Right forelimb (tissue), 1 donor: ENCODE results near the gene PDGFRB.

Experiments used
- DNase-seq: peaks from one replicate; pipeline ENCODE4 v3.0.0-alpha.2; 2018

Gene PDGFRB

DNA sequence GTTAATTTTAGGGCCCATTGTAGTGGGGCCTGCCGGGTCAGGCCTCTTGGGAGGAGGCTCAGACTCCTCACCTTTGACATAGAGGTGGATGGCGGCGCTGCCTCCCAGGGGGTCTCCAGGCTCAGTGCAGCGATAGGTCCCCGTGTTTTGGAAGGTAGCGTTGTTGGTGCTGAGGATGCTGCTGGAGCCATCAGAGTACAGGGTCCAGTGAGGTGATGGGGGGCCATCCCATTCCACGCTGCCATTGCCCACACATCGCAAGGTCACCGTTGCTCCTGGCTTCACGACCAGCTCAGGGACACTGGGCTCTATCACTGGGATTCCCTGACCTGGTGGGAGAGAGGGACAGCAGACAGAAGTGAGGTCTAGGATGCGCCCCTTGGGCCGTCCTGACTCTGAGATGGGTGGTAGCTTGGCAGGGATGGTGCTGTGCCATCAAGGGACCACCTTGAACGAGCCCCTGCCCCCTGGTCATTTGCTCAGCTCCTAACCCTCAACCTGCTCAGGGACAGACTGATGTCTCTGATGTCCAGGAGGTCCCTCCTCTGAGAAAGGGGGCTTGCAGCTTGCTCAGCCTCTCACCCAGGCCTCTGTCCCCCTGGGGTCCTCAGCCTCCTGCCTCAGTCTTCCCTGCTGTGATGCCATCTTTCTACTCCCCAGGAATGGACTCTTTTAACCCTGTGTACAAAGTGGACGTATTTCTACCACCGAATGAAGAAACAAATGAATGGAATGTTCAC lies 74.8 kb downstream of the PDGFRB start:
- no peak for DNase-seq

DNA sequence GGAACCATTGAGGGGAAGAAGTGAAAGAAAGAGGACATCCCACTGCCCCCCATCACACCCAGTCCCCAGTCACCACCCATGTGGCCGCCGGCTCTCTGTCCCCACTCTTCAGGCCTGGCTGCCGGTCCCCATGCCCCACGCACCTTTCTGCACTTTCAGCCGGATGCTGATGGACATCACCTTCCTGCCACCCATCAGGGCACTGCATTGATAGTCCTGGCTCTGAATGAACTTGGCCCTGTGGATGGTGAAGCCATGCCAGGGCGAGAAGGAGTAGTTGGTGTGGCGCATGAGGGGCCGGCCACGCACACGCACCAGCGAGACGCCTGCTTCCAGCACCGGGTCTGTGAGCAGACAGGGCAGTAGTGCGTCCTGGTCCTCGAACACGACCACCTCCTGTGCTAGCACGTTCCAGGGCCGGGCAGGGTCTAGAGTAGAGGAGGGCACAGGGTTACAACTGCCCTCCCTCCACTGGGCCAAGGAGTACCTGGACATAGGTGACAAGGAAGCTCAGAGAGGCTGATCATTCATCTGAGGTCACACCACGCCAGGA lies 75.7 kb downstream of the PDGFRB start:
- DNase-seq = peak; percentile 23

DNA sequence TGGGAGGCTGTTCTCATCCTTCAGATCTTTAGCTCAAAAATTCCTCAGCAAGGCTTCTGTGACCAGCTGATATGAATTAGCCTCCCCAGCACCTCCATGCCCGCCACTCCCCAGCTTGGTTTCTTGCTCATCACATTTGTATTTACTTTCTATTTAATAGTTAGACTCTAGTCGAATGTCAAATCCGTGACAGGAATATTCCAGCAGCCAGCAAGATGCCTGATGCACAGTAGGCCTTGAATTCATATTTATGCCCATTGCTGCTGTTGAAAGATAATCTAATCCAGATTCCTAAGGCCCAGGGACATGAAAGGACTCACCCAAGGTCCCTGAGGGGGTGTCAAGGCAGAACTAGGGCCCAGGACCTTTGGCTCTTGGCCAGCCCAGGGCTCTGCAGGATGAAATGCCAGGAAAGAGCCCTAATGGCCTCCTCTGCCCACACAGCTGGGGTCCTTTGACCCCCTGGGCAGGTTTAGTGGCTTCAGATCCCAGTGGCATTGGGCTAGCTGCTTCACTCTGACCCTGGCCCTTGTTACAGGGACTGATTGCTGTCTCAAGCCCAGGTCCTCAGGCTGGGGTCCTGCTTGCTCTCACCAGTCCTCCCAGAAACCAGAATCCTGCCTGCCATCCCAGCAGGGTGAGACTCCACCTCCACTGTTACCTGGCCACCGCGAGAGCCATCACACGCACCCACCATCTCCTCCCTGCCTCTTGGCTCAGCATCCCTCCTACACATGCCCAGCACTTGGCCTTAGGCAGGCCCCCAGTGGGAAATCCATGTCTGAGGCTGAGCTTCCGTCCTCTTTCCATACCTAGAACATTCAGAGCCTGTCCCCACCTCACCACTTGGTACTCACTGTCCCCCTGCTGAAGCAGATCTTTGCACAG lies 76.6 kb downstream of the PDGFRB start:
- DNase-seq = peak; percentile 19

- DNase-seq = no peak
Observed at GRCh38 chr5:150077996-150078801, 77.4 kb downstream of the PDGFRB start.

GRCh38 chr5:150077060-150077459 lies 78.6 kb downstream of the PDGFRB start:
- DNase-seq = no peak

DNA sequence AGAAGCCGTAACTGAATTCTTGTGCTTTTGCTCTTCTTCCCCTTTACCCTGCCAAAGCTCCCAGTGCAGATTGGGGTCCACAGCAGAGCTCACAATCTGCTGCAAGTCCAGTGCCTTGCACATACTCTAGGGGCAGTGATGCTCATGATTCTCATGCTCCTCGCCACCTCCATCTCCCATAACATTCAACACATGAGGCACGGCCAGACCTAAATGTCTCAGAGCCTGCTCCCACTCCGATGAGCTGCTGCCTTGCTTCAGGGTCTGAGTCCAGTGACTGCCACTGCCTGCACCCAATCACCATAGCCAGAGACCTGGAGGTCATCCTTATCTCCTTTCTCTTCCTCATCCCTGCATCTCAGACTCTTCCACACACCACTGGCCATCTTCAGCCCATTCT lies 79.8 kb downstream of the PDGFRB start:
- DNase-seq = peak; percentile 27

DNA sequence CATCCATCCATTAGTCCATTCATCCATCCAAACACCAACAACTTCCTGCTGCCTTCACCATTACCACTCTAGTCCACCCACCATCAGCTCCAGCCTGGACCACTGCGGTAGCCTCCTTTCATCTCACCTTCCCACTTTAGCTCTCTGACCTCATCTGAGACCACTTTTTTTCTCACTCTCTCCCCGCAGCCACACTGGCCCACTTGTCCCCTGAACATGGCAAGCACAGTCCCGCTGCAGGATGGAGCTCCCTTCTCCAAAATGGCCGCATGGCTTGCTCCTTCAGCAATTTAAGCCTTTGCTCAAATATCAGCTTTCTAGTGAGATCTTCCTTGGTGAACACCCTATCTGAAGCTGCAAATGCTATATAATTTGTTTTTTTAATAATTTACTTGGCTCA lies 80.4 kb downstream of the PDGFRB start:
- DNase-seq = peak; percentile 28

DNA sequence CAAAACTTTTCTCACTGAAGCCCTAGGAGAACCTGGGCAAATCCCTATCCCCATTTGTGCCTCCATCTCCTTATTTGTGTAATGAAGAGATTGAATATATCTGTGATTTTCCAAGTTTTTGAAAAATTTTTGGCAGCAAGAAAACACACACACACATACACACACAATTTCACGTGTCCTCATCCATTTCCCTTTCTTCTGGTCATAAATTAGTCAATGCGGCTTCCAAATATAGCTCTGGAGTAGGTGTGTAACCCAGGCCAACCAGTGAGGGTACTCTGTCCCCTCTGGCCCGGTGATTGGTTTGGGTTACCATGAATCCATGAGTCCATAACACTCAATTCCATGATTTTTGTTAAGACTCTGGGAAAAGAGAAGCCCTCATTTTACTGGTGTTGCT lies 82.0 kb downstream of the PDGFRB start:
- DNase-seq = no peak

DNA sequence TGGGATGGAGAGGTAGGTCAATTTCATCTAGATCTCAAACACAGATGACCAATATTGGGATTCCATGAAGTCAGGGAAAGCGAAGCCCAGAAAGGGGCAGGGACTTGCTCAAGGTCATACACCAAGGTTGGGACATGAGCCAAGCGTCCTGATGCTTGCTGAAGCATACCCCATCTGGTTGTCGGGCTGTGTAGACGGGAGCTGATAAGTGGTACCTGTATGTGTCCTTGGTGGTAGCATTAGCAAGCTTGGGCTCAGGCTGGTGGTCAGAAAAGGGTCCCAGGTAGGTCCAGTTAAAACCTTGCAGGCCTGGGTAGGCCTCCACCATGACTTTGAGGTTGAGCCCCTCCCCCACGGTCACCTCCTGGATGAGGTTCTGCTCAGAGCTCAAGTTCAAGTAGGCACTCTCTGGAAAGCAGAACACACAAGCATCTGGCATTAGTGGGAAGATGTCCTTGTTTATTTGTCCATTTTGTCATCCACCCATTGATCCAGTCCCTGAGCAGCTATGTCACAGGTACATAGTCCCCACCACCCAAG lies 82.5 kb downstream of the PDGFRB start:
- peak; percentile 15 for DNase-seq

- no peak for DNase-seq
Observed at GRCh38 chr5:150070821-150071220, 84.8 kb downstream of the PDGFRB start.

- peak; percentile 39 for DNase-seq
Observed at GRCh38 chr5:150069672-150070627, 85.7 kb downstream of the PDGFRB start.

GRCh38 chr5:150068961-150069645 lies 86.5 kb downstream of the PDGFRB start:
- peak; percentile 38 for DNase-seq

GRCh38 chr5:150068472-150068871 lies 87.2 kb downstream of the PDGFRB start:
- peak; percentile 27 for DNase-seq

DNA sequence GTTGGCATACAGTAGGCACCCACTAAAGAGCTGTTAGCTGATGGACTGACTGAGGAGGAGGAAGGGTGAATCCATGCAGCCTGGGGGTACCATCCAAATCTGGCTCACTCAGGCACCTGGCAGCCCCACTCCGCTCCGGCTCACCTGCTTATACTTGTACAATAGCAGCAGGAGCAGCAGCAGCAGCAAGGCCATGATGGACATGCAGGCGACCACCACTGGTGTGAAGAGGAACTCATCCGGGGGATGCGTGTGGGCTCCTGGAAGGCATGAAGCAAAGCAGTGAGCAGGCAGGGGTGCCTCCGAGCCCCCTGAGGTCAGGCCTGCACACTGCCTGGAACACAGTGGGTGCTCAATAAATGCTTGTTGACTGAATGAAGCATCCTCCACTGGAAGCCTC lies 87.6 kb downstream of the PDGFRB start:
- no peak for DNase-seq

GRCh38 chr5:150067405-150067960 lies 88.2 kb downstream of the PDGFRB start:
- DNase-seq = no peak

- no peak for DNase-seq
Observed at GRCh38 chr5:150066901-150067396, 88.7 kb downstream of the PDGFRB start.

DNA sequence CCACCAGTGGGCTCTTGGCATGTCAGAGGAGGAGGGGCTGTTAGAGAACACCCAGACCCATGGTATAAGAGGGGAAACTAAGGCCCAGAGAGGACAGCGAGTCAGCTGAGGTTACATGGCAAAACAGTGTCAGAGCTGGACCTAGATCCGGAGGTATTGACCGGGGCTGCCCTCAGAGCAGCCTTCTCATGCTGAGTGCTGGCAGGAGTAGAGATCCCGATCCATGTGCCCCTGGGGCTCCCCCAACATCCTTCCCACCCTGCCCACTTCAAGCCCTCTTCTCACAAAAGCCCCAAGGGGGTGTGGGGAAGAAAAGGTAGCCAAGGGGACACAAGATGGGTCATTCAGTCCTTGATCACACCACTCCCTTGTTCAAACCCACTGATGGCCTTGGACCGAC lies 89.2 kb downstream of the PDGFRB start:
- DNase-seq = no peak

DNA sequence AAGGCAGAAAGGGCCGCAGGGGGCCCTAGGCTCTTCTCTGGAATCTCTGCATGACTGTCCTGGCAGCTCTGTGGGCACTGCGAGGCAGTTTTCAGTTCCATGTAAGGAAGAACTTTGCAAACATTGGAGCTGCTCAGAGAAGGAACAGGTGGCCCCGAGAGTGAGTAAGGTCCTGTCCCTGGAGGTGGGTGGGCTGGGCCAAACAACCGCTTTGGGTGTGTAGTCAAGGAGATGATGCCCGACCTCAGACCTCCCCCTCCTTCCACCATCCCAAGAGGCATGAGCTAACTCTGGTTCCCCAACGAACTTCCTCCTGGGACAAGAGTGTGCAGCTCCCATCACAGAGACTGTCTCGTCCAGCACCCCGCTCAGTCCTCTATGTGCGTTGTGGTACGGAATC lies 89.8 kb downstream of the PDGFRB start:
- DNase-seq = no peak

GRCh38 chr5:150065346-150065745 lies 90.3 kb downstream of the PDGFRB start:
- no peak for DNase-seq

GRCh38 chr5:150064681-150065220 lies 90.9 kb downstream of the PDGFRB start:
- DNase-seq = no peak
